Naive thymus-derived CD4-positive, alpha-beta T cell (primary cell): Measurements from ENCODE around the gene FCRL5. TPM values are rescaled to one million over a fixed set of nuclear protein-coding genes. Genes with fewer than 3 reads are reported as not detected.

Experiments used
- ATAC-seq: fragments of 150-1000 bp; cut with Tn5 transposase; 2 replicates; pipeline ENCODE4 v1.10.0; 2021; ENCODE audit warnings: mild to moderate bottlenecking, moderate library complexity
- CTCF ChIA-PET: fragments of 350-600 bp; sonication (Branson Sonifier 250); formaldehyde crosslinking; loops from one replicate; lab custom pipeline; 2021; ENCODE audit warnings: antibody characterized with exemption; lab: Charles Lee
- POLR2A ChIA-PET: fragments of 350-600 bp; sonication (Branson Sonifier 250); formaldehyde crosslinking; loops from one replicate; lab custom pipeline; 2021; ENCODE audit warnings: antibody characterized with exemption, inconsistent platforms; lab: Charles Lee
- DNase-seq, 9 donors: peaks; one replicate each; pipeline versions ENCODE4 v3.0.0 to v3.0.0-alpha.2; 2020 to 2022; ENCODE audit warnings: mixed read lengths in 1 of 9
- H3K27ac ChIP-seq: one replicate; pipeline ENCODE4 v1.7.0; 2013; ENCODE audit warnings: mild to moderate bottlenecking, low read depth, low read length, moderate library complexity
- H3K27me3 ChIP-seq, 2 donors: one replicate each; pipeline ENCODE4 v1.7.0; 2013; ENCODE audit warnings: low read length in 2 of 2, mild to moderate bottlenecking in 2 of 2, moderate library complexity in 2 of 2; ENCODE audit not compliant: control insufficient read depth in 2 of 2, insufficient read depth in 2 of 2
- H3K36me3 ChIP-seq, 3 experiments: 1 replicate in 2 of 3; 2 replicates in 1 of 3; pipeline ENCODE4 v1.7.0; 2013; ENCODE audit warnings: low read length in 3 of 3, mild to moderate bottlenecking in 3 of 3, moderate library complexity in 1 of 3; ENCODE audit not compliant: insufficient read depth in 3 of 3, control insufficient read depth in 2 of 3
- H3K4me1 ChIP-seq, 2 donors: one replicate each; pipeline ENCODE4 v1.7.0; 2013; ENCODE audit warnings: low read length in 2 of 2, mild to moderate bottlenecking in 2 of 2, moderate library complexity in 1 of 2; ENCODE audit not compliant: control insufficient read depth in 2 of 2, insufficient read depth in 2 of 2
- H3K4me3 ChIP-seq: 2 replicates; pipeline ENCODE4 v1.7.0; 2013; ENCODE audit warnings: mild to moderate bottlenecking, low read length
- H3K9me3 ChIP-seq, 3 experiments: 1 replicate in 2 of 3; 2 replicates in 1 of 3; pipeline ENCODE4 v1.7.0; 2013; ENCODE audit warnings: low read length in 3 of 3; ENCODE audit not compliant: control insufficient read depth in 2 of 3
- H3K27ac Mint-ChIP-seq, 9 donors: one replicate each; pipeline ENCODE4 v1.8.0; 2020 to 2022; ENCODE audit warnings: mixed read lengths in 9 of 9, mild to moderate bottlenecking in 8 of 9, moderate library complexity in 5 of 9, inconsistent platforms in 2 of 9
- H3K27me3 Mint-ChIP-seq, 5 donors: one replicate each; pipeline ENCODE4 v1.8.0; 2021 to 2022; ENCODE audit warnings: mixed read lengths in 5 of 5, mild to moderate bottlenecking in 1 of 5
- H3K36me3 Mint-ChIP-seq, 5 donors: one replicate each; pipeline ENCODE4 v1.8.0; 2020 to 2022; ENCODE audit warnings: mixed read lengths in 5 of 5, mild to moderate bottlenecking in 3 of 5, inconsistent platforms in 1 of 5
- H3K4me1 Mint-ChIP-seq, 7 donors: one replicate each; pipeline ENCODE4 v1.8.0; 2020 to 2022; ENCODE audit warnings: mixed read lengths in 7 of 7, mild to moderate bottlenecking in 3 of 7, inconsistent platforms in 1 of 7
- H3K4me3 Mint-ChIP-seq, 10 donors: one replicate each; pipeline ENCODE4 v1.8.0; 2020 to 2022; ENCODE audit warnings: mild to moderate bottlenecking in 10 of 10, mixed read lengths in 10 of 10, moderate library complexity in 6 of 10, inconsistent platforms in 2 of 10
- H3K9me3 Mint-ChIP-seq, 11 donors: one replicate each; pipeline ENCODE4 v1.8.0; 2020 to 2022; ENCODE audit warnings: mixed read lengths in 11 of 11, mild to moderate bottlenecking in 4 of 11, inconsistent platforms in 1 of 11, moderate library complexity in 1 of 11
- intact Hi-C, 2 donors: fragments of 100-400 bp; cut with micrococcal nuclease; formaldehyde crosslinking; loops; one replicate each; pipeline ENCODE4 v1.15.1; 2023
- polyA plus RNA-seq, 2 donors: library from polyadenylated mRNA; unstranded; fragments of 300-500 nt; fragmentation: Illumina TruSeq; gene quantifications; one replicate each; pipeline ENCODE4 v1.2.3, GENCODE V29; 2021
- total RNA-seq, 6 experiments: library from RNA in 5 of 6; stranded (reverse) in 5 of 6; gene quantifications; 1 replicate in 5 of 6; 2 replicates in 1 of 6; pipeline ENCODE4 v1.2.3 and lab custom pipeline; 2021 to 2026

The FCRL5 gene
- total and polyA plus RNA-seq, 7 experiments from 2014 or later, result 0.11 to 3.8 (median 0.80) TPM; not detected in 3

DNA sequence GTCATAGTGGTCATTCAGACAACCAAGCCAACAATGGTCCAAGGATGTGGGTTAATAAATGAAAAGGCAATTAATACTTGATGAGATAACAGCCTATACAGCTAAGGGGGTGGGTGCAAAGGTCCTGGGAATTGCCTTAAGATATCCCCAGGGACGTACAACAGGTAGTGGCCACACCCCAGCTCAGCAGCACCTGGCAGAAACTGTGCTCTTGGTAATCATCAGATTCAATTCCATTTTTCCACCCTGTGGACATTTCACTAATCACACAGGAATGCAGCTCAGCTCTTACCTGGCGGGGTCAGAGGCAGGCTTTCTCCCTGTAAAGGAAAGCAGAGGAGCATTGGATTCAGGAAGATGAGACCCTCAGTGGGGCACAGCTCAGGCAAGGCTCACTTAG is 32.9 kb downstream of the FCRL5 start:
- Histone ChIP-seq H3K27ac (no peak overlapping the region), H3K4me3 (no peak overlapping the region), H3K27me3 (no peaks in the 10 kb centered on the region), H3K9me3 (no peaks in the 10 kb centered on the region), H3K36me3 (no peaks in the 10 kb centered on the region), H3K4me1 (no peaks in the 10 kb centered on the region)
- Mint-ChIP-seq H3K36me3 (no peaks in the 10 kb centered on the region), H3K27me3 (peaks cover 0 to 15% (median 6%) of the 10 kb centered on the region in 5 donors), H3K4me3 (no peak overlapping the region), H3K4me1 (peaks cover 0 to 13% (median 0%) of the 10 kb centered on the region in 7 donors), H3K27ac (no peak overlapping the region), H3K9me3 (no peaks in the 10 kb centered on the region)
- DNase-seq (no peak), ATAC-seq (no peak)
- ChIA-PET CTCF (no interaction called here), POLR2A (no interaction called here)
- intact Hi-C loops, result no loop called here

- ATAC-seq (no peak), DNase-seq (no peak)
- Histone ChIP-seq H3K36me3 (no peaks in the 10 kb centered on the region), H3K27ac (no peak overlapping the region), H3K9me3 (no peaks in the 10 kb centered on the region), H3K27me3 (no peaks in the 10 kb centered on the region), H3K4me3 (no peak overlapping the region), H3K4me1 (no peaks in the 10 kb centered on the region)
- Mint-ChIP-seq H3K36me3 (no peaks in the 10 kb centered on the region), H3K9me3 (no peaks in the 10 kb centered on the region), H3K4me3 (no peak overlapping the region), H3K27ac (no peak overlapping the region), H3K27me3 (peaks cover 0 to 10% (median 2%) of the 10 kb centered on the region in 5 donors), H3K4me1 (peaks cover 0 to 1% (median 0%) of the 10 kb centered on the region in 7 donors)
- ChIA-PET POLR2A (no interaction called here), CTCF (no interaction called here)
- intact Hi-C loops, result no loop called here
Observed at GRCh38 chr1:157517016-157517415, 35.3 kb downstream of the FCRL5 start.

DNA sequence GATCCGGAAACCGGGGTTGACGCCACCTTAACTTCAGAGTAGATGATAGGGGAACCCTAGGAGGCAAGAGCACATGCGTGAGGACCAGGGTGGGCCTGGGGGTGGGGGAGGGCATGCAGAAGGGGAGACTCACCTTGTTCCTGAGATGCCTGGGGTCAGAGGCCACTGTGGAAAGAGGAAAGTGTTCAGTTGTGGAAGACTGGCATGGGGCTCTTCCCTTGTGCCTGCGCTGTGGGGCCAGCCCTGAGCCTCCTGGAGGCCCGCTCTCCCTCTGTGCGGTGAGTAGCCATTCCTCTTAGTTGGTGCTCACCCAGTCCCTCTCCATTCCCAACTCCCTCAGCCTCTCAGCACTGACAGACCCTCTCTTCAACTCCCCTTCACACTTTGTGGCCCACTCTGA is 36.6 kb downstream of the FCRL5 start:
- Histone ChIP-seq H3K4me3 (no peak overlapping the region), H3K4me1 (no peaks in the 10 kb centered on the region), H3K9me3 (no peaks in the 10 kb centered on the region), H3K27ac (no peak overlapping the region), H3K27me3 (no peaks in the 10 kb centered on the region), H3K36me3 (no peaks in the 10 kb centered on the region)
- H3K27ac Mint-ChIP-seq, result no peak overlapping the region
- H3K9me3 Mint-ChIP-seq, result no peaks in the 10 kb centered on the region
- intact Hi-C loops, result no loop called here
- ChIA-PET POLR2A (no interaction called here), CTCF (no interaction called here)
- no peak for ATAC-seq
- no peaks in the 10 kb centered on the region for H3K36me3 Mint-ChIP-seq
- DNase-seq, result no peak
- peaks cover 0 to 10% (median 2%) of the 10 kb centered on the region in 5 donors for H3K27me3 Mint-ChIP-seq
- no peak overlapping the region for H3K4me3 Mint-ChIP-seq
- H3K4me1 Mint-ChIP-seq, result peaks cover 0 to 4% (median 0%) of the 10 kb centered on the region in 7 donors

- no peak for ATAC-seq
- no peaks in the 10 kb centered on the region for H3K36me3 Mint-ChIP-seq
Observed at GRCh38 chr1:157515141-157515540, 37.2 kb downstream of the FCRL5 start.

DNA sequence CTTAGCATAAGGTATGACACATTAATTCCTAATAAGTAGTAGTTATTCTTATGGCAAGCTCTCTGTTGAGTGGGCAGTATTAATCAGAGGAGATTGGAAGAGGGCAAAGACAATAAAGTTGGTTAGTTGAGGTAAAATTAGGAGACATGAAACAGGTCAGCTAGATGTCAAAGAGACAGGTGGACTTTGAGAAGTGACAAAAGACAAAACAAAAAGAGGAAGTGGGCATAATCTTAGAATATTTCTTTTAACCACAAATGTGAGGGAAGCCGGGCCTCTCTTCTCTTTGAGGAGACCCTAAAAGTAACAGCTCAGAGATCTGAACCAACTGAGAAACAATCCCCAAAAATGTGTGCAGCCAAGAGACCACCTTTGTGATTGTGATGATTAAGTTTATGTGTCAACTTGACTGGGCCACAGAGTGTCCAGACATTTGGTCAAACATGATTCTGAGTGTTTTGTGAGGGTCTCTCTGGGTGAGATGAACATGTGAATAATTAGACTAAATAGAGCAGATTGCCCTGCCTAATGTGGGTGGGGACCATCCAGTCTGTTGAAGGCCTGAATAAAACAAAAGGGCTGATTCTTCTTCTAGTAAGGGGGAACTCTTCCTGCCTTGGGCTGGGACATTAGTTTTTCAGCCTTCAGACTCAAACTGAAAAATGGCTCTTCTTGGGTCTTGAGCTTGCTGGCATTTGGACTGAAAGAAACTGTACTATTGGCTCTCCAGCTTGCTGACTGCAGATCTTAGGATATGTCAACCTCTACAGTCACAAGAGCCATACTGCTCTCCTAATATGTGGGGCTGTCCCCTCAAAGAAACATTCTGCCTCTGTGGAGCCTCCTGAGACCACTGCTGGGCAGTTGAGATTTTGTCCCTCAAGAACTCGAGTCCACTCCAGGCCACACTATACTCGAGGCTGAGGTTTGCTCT is 40.0 kb downstream of the FCRL5 start:
- no peaks in the 10 kb centered on the region for H3K9me3 ChIP-seq
- H3K4me1 ChIP-seq, result no peaks in the 10 kb centered on the region
- intact Hi-C loops, result no loop called here
- Mint-ChIP-seq H3K36me3 (no peaks in the 10 kb centered on the region), H3K27ac (no peak overlapping the region), H3K27me3 (peaks cover 2 to 13% (median 8%) of the 10 kb centered on the region in 5 donors), H3K4me3 (no peak overlapping the region), H3K9me3 (no peaks in the 10 kb centered on the region), H3K4me1 (peaks cover 0 to 4% (median 0%) of the 10 kb centered on the region in 7 donors)
- no peak overlapping the region for H3K4me3 ChIP-seq
- no peak for DNase-seq
- ChIA-PET POLR2A (no interaction called here), CTCF (no interaction called here)
- H3K36me3 ChIP-seq, result no peaks in the 10 kb centered on the region
- no peak overlapping the region for H3K27ac ChIP-seq
- H3K27me3 ChIP-seq, result no peaks in the 10 kb centered on the region
- no peak for ATAC-seq

More at GRCh38 chr1:157515141-157515540, 37.2 kb downstream of the FCRL5 start:
- Mint-ChIP-seq H3K4me3 (no peak overlapping the region), H3K9me3 (no peaks in the 10 kb centered on the region), H3K27me3 (peaks cover 0 to 9% (median 2%) of the 10 kb centered on the region in 5 donors), H3K4me1 (peaks cover 0 to 4% (median 0%) of the 10 kb centered on the region in 7 donors), H3K27ac (no peak overlapping the region)
- Histone ChIP-seq H3K36me3 (no peaks in the 10 kb centered on the region), H3K4me1 (no peaks in the 10 kb centered on the region), H3K27me3 (no peaks in the 10 kb centered on the region), H3K9me3 (no peaks in the 10 kb centered on the region), H3K27ac (no peak overlapping the region), H3K4me3 (no peak overlapping the region)
- ChIA-PET POLR2A (no interaction called here), CTCF (no interaction called here)
- DNase-seq, result no peak
- intact Hi-C loops, result no loop called here

DNA sequence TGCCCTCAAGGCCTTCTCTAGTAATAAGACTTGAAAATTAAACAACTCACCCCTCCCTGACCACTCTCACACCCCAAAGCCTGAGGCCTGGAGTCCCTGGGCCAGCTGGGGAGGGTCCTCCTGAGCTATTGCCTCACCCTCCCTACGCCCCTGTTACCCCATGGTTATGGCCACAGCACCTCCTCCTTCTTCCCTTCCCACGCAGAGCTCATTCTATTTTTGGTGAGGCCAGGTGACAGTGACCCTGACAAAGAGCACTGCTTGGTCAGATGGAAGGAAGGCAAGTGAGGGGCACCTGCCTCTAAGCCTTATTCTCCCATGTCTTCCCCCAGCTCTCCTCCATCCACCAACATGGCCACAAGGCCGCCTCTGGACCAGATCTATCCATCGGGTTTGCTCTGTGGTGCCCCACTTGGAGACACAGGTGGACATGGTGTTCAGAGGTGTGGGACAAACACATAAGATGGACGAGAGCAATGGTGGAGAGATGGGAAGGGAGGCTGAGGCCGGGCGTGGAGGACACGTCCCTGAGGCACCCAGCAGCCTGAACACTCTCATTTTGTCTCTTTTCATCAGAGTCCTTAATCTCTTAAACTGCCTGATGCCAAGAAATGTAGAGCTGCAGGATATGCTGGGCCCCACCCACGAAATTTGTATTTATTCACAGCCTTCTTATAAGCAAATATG is 42.6 kb downstream of the FCRL5 start:
- H3K27me3 Mint-ChIP-seq, result peaks cover 5 to 25% (median 18%) of the 10 kb centered on the region in 5 donors
- no peaks in the 10 kb centered on the region for H3K9me3 Mint-ChIP-seq
- H3K4me1 Mint-ChIP-seq, result peaks cover 0 to 4% (median 0%) of the 10 kb centered on the region in 7 donors
- Histone ChIP-seq H3K36me3 (no peaks in the 10 kb centered on the region), H3K4me1 (no peaks in the 10 kb centered on the region), H3K27me3 (no peaks in the 10 kb centered on the region), H3K9me3 (no peaks in the 10 kb centered on the region), H3K27ac (no peak overlapping the region), H3K4me3 (no peak overlapping the region)
- ATAC-seq, result no peak
- no peak overlapping the region for H3K27ac Mint-ChIP-seq
- intact Hi-C loops, result no loop called here
- ChIA-PET CTCF (no interaction called here), POLR2A (no interaction called here)
- H3K36me3 Mint-ChIP-seq, result no peaks in the 10 kb centered on the region
- H3K4me3 Mint-ChIP-seq, result no peak overlapping the region
- DNase-seq, result no peak
